ENCODE results near the gene SAMD4B. TPM values are rescaled to one million over a fixed set of nuclear protein-coding genes. Genes with fewer than 3 reads are reported as not detected.
"Not testable (repeated sequence)": the region's sequence is repeated elsewhere in the genome, so short reads cannot be mapped to it uniquely, and the experiment has no call there.

The SAMD4B gene
- total RNA-seq, 1 donor from 2014 or later = 60.7 TPM

DNA sequence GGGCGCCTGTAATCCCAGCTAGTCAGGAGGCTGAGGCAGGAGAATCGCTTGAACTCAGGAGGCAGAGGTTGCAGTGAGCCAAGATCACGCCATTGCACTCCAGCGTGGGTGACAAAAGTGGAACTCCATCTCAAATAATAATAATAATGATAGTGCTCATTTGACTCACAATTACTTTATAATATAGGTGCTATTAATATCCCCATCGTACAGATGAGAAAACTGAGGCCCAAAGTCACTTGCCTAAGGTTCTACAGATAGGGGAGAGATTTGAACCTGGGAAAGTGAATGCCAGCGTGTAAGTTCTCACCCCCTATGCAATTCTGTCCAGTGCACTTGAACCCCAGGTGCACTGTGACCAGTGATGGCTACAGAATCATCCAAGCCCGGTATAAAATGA, 12.3 kb upstream of the SAMD4B start:
- ChIA-PET POLR2A (interaction anchor here (1.5 kb wide), 1 partner anchor 12 kb away, joined by 4 read pairs; the partner anchor contains the start of gene SAMD4B), CTCF (interaction anchor here (1.1 to 1.4 kb wide), 3 partner anchors 10 to 208 kb away, joined by 3 read pairs; no protein-coding TSS in a partner anchor)
- no peak overlapping the region for H3K4me3 Mint-ChIP-seq
- TF ChIP-seq, protein P1, sequence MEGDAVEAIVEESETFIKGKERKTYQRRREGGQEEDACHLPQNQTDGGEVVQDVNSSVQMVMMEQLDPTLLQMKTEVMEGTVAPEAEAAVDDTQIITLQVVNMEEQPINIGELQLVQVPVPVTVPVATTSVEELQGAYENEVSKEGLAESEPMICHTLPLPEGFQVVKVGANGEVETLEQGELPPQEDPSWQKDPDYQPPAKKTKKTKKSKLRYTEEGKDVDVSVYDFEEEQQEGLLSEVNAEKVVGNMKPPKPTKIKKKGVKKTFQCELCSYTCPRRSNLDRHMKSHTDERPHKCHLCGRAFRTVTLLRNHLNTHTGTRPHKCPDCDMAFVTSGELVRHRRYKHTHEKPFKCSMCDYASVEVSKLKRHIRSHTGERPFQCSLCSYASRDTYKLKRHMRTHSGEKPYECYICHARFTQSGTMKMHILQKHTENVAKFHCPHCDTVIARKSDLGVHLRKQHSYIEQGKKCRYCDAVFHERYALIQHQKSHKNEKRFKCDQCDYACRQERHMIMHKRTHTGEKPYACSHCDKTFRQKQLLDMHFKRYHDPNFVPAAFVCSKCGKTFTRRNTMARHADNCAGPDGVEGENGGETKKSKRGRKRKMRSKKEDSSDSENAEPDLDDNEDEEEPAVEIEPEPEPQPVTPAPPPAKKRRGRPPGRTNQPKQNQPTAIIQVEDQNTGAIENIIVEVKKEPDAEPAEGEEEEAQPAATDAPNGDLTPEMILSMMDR (IDR thresholded peaks at IDR 0.05) = no peak
- no peak overlapping the region for H3K27ac Mint-ChIP-seq
- H3K4me1 Mint-ChIP-seq = peaks cover 37% of the 10 kb centered on the region
- ATAC-seq (ENCODE audit: low read depth) (no peak), DNase-seq (no peak)
- H3K27me3 Mint-ChIP-seq = no peaks in the 10 kb centered on the region
- intact Hi-C loops (cut with micrococcal nuclease) = no loop called here
- peaks cover 43% of the 10 kb centered on the region for H3K36me3 Mint-ChIP-seq (ENCODE audit: low read depth)
- no peaks in the 10 kb centered on the region for H3K9me3 Mint-ChIP-seq

DNA sequence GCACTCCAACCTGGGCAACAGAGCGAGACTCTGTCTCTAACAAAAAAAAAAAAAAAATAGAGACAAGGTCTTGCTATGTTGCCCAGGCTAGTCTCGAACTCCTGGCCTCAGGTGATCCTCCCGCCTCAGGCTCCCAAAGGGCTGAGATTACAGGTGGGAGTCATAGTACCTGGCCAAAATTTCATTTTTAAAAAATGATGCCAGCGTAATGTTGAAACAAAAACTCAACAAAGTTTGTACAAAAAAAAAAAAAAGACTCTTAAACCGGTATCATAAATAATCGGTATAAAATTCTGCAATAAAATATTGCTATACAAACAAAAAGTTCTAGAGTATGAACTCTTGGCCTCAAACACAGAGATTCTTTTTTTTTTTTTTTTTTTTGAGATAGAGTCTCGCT, 9.9 kb upstream of the SAMD4B start:
- intact Hi-C loops (cut with micrococcal nuclease) = no loop called here
- H3K27me3 Mint-ChIP-seq = no peaks in the 10 kb centered on the region
- TF ChIP-seq, protein P1 (IDR thresholded peaks at IDR 0.05) = no peak
- peaks cover 45% of the 10 kb centered on the region for H3K36me3 Mint-ChIP-seq (ENCODE audit: low read depth)
- H3K4me3 Mint-ChIP-seq = no peak overlapping the region
- CTCF ChIA-PET = interaction anchor here (1.5 kb wide), 1 partner anchor 210 kb away, joined by 5 read pairs; no protein-coding TSS in a partner anchor
- no peaks in the 10 kb centered on the region for H3K9me3 Mint-ChIP-seq
- H3K27ac Mint-ChIP-seq = no peak overlapping the region
- ATAC-seq (ENCODE audit: low read depth) (no peak), DNase-seq (no peak)
- H3K4me1 Mint-ChIP-seq = peaks cover 55% of the 10 kb centered on the region
- POLR2A ChIA-PET = interaction anchor here (0.6 to 1.5 kb wide), 5 partner anchors 10 to 245 kb away, joined by 3 to 10 read pairs (median 5); partner anchors contain the start of genes PLEKHG2 and SAMD4B

DNA sequence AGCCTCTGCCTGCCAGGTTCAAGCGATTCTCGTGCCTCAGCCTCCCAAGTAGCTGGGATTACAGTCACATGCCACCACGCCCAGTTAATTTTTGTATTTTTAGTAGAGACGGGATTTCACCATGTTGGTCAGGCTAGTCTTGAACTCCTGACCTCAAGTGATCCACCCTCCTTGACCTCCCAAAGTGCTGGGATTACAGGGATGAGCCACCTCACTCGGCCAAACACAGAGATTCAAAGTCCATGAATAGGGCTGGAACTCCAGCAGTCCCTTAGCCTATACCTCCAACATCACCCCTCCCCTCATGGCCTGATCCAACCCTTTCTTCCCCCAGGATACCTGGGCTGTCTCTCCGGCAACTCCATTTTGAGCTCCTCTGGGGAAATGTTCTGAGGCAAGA, 9.5 kb upstream of the SAMD4B start:
- H3K27ac Mint-ChIP-seq = peak overlapping the region; percentile 46
- ATAC-seq (ENCODE audit: low read depth); H3K9me3 Mint-ChIP-seq; H3K4me3 Mint-ChIP-seq; H3K27me3 Mint-ChIP-seq; DNase-seq; intact Hi-C loops (cut with micrococcal nuclease): not testable (repeated sequence)
- CTCF ChIA-PET = interaction anchor here (1.5 kb wide), 1 partner anchor 210 kb away, joined by 5 read pairs; no protein-coding TSS in a partner anchor
- peaks cover 60% of the 10 kb centered on the region for H3K4me1 Mint-ChIP-seq
- POLR2A ChIA-PET = interaction anchor here (0.7 to 1.5 kb wide), 5 partner anchors 9 to 245 kb away, joined by 3 to 10 read pairs (median 4); partner anchors contain the start of genes PLEKHG2, RPS16 and SAMD4B
- peaks cover 44% of the 10 kb centered on the region for H3K36me3 Mint-ChIP-seq (ENCODE audit: low read depth)

DNA sequence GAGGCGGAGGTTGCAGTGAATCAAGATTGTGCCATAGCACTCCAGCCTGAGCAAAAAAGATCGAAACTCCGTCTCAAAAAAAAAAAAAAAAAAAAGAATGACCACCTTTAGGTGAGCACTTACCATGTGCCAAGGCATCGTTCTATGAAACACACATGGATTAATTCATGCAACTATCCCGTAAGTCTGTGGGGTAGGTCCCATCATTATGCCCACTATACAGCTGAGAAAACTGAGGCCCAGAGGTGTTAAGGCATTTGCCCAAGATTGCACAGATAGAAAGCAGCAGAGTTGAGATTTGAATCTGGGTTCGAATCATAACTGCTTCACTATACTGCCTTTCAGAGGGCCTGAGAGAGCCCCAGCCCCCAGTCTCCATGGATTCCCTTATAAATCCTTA, 8.7 kb upstream of the SAMD4B start:
- POLR2A ChIA-PET = interaction anchor here (0.6 to 1.5 kb wide), 5 partner anchors 78 to 841 kb away, joined by 3 to 10 read pairs (median 3); partner anchors contain the start of genes PLEKHG2 and RPS16
- Mint-ChIP-seq H3K27me3 (no peaks in the 10 kb centered on the region), H3K4me3 (peak overlapping the region; percentile 57), H3K36me3 (ENCODE audit: low read depth) (peaks cover 38% of the 10 kb centered on the region), H3K4me1 (peaks cover 62% of the 10 kb centered on the region), H3K27ac (no peak overlapping the region), H3K9me3 (no peaks in the 10 kb centered on the region)
- CTCF ChIA-PET = no interaction called here
- ATAC-seq (ENCODE audit: low read depth) = no peak
- intact Hi-C loops (cut with micrococcal nuclease) = no loop called here
- TF ChIP-seq, protein P1 (IDR thresholded peaks at IDR 0.05) = no peak
- no peak for DNase-seq

DNA sequence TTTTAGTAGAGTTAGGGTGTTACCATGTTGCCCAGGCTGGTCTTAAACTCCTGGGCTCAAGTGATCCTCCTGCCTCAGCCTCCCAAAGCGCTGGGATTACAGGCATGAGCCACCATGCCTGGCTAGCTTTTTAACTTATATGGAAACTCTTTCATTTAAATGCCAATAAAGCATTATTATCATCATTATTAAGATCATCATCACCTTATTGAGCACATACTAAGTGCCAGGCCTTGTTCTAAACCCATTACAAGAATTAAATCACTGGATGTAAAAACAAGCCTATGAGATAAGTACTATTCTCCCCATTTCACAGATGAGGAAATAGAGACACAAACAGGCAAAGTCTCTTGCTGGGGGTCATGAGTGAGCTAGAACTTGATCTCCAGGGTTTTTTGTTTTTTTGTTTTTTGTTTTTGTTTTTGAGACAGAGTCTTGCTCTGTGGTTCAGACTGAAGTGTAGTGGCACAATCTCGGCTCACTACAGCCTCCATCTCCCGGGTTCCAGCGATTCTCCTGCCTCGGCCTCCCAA, 7.7 kb upstream of the SAMD4B start:
- ATAC-seq (ENCODE audit: low read depth) (no peak), DNase-seq (no peak)
- Mint-ChIP-seq H3K27ac (peak overlapping the region; percentile 95), H3K36me3 (ENCODE audit: low read depth) (peaks cover 28% of the 10 kb centered on the region), H3K9me3 (no peaks in the 10 kb centered on the region), H3K4me3 (peak overlapping the region; percentile 94), H3K4me1 (peaks cover 56% of the 10 kb centered on the region), H3K27me3 (no peaks in the 10 kb centered on the region)
- TF ChIP-seq, protein P1 (IDR thresholded peaks at IDR 0.05) = no peak
- intact Hi-C loops (cut with micrococcal nuclease) = no loop called here
- POLR2A ChIA-PET = interaction anchor here (1.8 to 2.2 kb wide), 3 partner anchors 9 to 101 kb away, joined by 8 to 12 read pairs (median 10); partner anchors contain the start of genes RPS16 and ZFP36
- CTCF ChIA-PET = interaction anchor here (1.7 to 2.2 kb wide), 2 partner anchors 7 to 212 kb away, joined by 5 to 7 read pairs; no protein-coding TSS in a partner anchor

Measured in activated B cell treated with CpG ODN at 0.5 μM for 24 hours (primary cell).